Stimulated activated CD4-positive, alpha-beta T cell treated with anti-CD3 and anti-CD28 coated beads, Interleukin-12 subunit alpha, Interleukin-12 subunit beta, amount 100 ng/mL, for 48 hours (primary cell): ENCODE measurements around the gene ITPR2.
"Not testable (repeated sequence)": the region's sequence is repeated elsewhere in the genome, so short reads cannot be mapped to it uniquely, and the experiment has no call there.

Source experiments
- DNase-seq, 3 donors: peaks; one replicate each; pipeline ENCODE4 v3.0.0-alpha.2; 2020; ENCODE audit warnings: low read depth in 2 of 3, low spot score in 1 of 3

The ITPR2 gene

DNA sequence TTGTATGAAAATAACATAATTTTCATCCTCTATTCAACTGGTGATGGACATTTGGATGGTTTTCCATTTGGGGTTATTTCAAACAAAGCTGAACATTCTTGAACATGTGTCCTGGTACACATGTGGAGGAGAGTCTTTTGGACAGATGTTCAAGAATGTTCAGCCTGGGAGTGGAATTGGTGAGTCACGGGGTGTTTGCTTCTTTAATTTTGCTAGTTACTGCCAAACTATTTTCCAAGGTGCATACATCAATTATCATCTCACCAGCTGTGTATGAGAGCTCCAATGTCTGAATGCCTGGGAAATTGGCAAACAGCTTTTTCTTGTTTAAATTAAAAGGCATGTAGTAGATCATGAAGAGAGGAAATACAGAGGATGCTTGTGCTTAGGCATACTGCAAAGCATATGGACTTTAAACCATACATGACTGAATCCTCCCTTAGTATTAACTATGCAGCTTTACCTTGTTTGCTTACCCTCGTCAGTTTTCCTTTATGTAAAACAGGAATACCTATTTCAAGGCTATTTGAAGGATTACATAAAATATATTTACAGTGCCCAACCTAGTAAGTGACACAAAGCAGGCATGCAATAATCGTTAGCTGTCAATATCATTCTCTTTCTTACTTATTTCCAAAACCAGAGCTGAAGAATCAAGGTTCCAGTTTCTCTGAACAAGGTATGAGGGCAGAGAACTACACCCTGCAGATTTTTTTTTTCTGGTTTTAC, 152.1 kb downstream of the ITPR2 start:
- no peak for DNase-seq

DNA sequence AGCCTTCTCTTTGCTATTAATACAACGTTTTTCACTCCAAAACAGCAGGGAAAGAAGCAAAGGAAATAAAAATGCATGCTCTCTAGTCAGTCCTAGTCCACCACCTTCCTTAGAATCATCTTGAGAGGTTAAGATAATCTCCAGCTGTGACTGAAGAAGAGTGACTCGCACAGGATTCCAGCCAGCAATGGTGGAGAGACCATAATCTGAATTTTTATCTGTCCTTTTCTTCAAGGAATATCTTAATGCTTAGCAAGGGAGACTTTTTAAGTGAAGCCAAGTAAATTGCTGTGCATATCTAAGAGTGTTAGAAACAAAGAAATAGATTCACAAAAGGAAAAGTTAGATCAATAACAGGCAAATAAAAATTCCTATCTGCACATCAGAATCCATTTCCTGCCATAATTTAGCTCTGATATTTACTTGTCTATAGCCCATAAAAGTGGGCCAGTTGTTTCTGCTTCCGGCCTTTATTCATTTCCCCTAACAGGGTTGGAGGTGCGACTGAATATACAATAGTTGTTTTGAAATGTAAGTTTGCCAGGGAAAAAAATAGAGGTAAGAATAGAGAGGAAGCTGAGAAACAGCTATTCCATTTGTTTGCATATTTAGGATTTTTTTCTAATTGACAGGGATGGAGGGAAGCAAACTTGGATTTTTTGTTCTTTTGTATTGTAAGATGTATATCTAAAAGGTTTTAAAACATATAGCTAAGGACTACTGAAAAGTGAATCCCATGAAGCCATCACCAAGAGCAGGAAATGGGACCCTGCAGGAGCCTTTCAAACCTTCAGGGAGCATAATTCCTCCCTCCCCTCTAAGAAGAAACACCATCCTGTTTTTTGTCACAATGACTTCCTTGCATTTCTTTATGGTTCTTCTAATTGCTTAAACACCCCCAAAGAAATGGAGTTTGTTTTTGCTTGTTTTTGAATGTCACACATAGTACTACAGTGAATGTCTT, 154.0 kb downstream of the ITPR2 start:
- no peak for DNase-seq

DNA sequence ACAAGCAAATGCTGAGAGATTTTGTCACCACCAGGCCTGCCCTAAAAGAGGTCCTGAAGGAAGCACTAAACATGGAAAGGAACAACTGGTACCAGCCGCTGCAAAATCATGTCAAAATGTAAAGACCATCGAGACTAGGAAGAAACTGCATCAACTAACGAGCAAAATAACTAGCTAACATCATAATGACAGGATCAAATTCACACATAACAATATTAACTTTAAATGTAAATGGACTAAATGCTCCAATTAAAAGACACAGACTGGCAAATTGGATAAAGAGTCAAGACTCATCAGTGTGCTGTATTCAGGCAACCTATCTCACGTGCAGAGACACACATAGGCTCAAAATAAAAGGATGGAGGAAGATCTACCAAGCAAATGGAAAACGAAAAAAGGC, 161.5 kb downstream of the ITPR2 start:
- not testable (repeated sequence) for DNase-seq

DNA sequence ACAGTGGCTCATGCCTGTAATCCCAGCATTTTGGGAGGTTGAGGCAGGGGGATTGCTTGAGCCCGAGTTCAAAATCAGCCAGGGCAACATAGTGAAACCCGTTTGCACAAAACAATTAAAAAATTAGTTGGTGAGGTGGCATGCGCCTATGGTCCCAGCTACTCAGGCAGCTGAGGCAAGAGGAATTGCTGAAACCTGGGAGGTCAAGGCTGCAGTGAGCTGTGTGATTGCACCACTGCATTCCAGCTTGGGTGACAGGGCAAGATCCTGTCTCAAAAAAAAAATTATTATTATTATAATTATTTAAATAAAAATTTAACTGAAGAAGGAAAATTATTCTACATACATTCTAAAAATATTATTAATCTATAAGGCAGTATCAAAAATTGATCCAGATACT, 164.1 kb downstream of the ITPR2 start:
- no peak for DNase-seq

DNA sequence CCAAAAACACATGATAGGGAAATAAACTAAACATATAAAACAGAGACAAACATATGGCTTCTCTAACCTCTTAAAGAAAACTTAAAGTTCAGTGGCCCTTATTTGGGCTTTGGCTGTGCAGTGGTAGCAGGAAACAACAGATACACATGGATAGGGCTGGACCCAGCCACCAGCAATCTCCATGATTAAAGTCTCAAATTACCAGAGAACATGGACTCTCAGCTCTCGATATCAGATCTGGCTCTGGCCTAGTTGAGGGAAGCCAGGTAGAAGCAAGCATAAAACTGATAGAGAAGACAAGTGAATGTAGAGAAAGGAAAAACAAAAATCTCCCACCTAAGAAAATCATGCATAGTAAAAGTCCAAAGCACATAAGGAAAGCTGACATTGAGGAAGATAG, 164.8 kb downstream of the ITPR2 start:
- no peak for DNase-seq

DNA sequence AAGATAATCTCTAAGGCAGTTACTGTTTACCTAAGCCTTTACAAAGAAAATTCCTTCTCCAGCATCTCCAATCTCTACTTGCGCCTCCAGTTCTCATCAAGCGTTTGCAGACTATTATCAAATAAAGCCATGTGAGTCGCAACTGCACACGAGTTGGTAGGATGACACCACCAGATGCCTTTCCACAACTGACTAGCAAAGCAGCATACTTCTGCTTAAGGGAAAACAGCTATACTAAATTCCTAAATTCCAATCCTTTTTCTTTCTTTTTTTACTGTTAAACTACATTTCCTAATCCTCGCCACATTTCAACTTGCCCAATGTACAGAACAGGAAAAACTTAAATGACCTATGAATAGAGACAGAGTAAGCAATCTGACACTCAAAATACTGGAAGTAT, 166.7 kb downstream of the ITPR2 start:
- no peak for DNase-seq

DNA sequence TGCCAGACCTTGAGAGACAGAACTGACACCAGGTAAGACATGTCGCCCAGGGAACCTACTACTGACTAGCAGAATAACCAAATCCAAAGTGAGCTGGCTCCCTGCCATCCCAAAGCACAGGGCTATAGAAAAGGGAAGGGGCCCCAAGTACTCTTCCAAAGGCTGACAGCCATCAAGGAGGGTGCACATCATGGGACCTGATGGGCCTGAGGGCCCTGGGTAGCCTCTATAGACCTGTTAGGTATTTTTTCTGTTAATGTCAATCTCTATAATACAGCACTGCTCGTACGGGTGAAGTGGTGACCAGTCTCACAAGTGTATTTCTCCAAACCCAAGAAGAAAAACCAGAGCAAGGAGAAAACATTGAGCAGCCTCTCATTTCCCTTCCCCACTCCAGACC, 171.6 kb downstream of the ITPR2 start:
- DNase-seq: no peak

DNA sequence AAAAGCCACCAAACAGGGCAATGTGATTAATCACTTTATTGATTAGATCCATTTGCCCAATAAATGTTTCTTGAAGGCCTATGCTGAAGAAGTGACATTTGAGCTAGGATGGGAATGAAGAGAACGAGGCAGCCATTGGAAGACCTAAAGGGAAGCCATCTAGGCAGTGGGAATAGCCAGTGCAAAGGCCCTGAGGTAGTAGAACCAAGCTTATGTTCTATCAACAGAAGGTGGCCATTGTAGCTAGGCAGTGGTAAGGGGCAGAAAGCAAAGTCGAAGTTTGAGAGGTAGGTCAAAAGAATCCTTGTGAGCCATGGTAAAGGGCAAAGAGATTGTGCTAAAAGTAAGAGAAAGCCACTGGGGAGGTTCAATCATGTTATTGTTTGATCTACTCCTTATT, 173.1 kb downstream of the ITPR2 start:
- no peak for DNase-seq

DNA sequence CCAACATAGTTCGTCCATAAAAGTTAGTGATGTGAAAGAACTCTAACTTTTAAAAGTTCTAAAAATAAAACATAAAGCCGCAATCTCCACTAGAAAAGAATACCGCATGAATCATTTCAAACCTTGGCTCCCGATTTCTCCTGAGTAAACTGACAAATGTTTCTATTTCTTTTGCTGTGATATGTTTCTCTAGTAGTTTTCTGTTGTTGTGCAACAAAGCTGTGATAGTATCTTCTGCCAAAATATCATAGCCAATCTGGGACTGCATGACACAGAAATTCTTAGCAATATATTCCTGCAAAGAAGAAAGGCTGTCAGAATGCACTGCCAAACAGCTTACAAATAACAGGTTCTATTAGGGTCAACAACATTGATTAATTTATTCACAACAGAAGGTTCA, 174.0 kb downstream of the ITPR2 start:
- no peak for DNase-seq

DNA sequence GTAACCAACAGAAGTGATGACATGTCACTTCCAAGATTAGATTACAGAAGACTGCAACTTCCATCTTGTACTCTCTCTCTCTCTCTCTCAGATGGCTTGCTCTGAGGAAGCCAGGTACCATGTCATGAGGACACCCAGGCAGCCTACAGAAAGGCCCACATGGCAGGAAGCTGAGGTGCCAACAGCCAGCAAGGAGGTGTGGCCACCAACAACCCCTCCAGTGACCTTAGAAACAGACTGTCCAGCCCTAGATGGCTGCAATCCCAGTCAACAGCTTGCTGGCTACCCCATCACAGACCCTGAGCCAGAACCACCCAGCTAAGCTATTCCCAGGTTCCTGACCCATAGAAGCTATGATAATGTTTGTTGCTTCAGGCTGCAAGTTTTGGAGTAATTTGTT, 178.4 kb downstream of the ITPR2 start:
- DNase-seq: no peak

DNA sequence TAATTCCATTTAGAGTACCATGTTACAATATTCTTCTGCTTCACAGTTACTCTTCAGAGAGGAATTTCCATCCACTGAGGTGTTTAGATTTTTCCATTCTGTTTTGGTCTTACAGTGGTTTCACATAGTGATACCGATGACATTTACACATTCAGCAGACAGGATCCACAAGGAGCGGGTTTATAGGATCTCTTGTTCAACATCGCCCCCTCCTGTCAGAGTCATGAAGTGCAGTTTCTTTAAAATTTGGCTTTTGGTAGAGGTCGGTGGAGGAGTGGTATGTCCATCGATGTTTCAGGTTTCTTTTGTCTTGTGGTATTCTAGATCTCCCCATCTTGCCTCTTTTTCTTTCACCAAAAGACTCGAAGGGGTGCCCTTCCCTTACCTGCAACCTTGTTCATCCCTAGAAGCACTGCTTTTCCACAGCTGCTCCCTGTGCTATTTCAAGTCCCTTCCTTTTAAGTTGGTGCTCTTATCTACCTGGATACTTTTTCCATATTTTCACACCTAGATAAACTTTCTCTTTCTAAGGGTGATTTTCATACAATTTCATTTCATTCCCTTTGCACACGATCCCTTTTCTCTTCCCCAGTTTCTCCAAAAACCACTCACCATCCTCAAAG, 181.3 kb downstream of the ITPR2 start:
- DNase-seq: peak; percentile 12 to 67 (median 20)

DNA sequence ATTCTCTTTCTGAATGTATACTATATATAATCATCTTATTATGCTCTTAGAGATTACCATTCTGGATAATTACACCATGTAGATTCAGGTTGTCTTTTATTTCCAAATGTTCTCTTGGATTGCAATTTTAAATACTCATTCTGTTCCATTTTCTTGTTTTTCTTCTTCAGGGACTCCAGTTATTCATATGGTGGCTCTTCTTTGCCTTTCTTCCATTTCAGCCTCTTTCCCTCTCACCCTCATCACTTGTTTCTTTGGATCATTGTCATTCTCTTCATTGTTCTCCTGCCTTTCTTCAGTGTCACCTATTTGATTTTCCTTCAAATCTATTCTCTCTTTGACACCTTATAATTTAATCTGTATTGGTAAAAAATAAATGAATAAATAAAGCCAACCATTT, 182.0 kb downstream of the ITPR2 start:
- DNase-seq: no peak

DNA sequence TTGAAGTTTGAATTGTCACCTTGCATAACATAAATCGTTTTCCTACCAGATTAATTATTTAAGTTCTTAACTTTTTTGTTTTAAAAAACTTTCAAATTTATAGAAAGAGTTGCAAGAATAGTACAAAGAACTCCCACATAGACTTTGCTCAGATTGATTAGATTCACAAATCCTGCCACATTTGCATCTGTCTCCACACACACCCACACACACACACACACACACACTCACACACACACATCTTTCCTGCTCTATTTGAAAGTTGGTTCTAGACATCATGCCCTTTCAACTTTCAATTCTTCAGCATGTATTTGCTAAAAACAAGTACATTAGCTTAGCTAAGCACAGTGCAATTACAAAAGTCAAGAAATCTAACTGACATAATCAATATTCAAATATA, 184.0 kb downstream of the ITPR2 start:
- no peak for DNase-seq

DNA sequence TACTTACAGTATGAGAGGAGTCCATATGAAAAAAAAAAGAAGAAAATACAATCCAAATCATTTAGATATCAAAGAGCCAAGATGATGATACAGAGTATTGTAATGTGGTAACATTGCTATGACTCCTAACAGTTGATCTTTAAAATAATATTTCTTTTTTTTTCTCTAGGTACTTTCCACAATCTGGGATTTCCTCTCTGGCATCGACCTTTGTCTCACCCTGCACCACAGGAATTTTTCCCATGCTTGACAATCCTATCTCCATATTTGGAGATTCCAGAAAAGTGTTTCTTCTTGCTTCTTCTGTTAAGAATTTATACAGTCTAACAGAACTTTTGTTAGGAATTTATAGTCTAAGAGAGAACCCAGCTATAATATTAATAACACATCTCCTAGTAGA, 184.4 kb downstream of the ITPR2 start:
- DNase-seq: no peak

DNA sequence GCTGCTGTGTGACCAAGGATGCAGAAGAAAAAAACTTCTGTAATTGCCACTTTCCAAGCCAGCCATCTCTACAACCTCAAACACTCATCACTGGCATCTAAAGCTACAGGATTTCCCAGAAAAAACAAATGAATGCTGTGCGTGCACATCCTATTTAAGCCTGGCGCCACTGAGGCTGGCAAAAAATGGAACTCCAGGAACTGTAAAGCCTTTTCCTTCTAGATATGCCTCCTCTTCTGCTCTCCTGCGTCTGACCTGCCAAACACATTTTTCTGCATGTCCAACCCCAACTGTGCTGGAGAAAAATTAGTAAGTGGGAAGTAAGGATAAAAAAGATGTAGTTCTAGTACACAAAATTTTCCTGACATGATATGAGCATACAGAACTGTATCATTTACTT, 184.9 kb downstream of the ITPR2 start:
- no peak for DNase-seq

DNA sequence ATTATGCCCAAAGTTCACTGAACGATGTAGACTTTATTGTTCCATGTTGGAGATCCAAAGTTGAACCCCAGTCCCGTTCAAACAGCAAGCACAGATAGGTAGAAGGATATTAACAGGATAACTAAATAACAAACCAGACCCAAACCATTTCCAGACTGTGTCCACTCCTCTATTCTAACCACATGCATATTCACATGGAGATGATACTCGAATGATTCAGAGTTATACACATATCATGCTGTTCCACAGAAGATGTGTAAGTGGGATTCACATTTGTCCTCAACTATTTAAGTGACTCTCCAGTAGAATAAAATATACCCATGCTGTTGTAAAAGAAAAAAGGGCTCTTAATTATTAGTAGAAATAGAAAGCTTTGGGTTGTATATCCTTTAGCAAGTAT, 185.9 kb downstream of the ITPR2 start:
- DNase-seq: no peak

DNA sequence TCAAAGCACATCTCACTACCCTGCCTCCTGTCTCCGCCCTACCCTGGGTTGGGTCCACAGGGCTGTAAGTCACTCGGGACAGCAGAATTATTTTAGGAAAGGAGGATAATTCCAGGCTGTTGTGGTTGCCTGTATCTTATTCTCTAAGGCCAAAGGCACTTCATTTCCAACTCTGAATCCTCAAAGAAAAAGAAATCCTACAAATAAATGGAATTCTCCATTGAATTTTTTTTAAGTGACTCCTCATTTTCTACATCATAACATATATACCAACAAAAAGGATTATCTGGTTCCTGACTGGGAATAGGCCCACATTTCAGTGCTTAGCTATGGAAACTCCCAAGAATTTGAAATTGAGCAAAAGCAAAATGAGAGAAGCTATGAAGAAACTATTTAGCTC, 186.4 kb downstream of the ITPR2 start:
- no peak for DNase-seq

DNA sequence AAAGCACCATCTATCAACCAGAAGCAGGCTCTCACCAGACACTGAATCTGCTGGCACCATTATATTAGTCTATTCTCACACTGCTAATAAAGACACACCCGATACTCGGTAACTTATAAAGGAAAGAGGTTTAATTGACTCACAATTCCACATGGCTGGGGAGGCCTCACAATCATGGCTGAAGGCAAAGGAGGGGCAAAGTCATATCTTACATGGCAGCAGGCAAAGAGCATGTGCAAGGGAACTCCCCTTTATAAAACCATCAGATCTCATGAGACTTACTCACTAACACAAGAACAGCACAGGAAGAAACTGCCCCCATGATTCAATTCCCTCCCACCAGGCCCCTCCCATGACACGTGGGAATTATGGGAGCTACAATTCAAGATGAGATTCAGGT, 188.6 kb downstream of the ITPR2 start:
- DNase-seq: not testable (repeated sequence)

DNA sequence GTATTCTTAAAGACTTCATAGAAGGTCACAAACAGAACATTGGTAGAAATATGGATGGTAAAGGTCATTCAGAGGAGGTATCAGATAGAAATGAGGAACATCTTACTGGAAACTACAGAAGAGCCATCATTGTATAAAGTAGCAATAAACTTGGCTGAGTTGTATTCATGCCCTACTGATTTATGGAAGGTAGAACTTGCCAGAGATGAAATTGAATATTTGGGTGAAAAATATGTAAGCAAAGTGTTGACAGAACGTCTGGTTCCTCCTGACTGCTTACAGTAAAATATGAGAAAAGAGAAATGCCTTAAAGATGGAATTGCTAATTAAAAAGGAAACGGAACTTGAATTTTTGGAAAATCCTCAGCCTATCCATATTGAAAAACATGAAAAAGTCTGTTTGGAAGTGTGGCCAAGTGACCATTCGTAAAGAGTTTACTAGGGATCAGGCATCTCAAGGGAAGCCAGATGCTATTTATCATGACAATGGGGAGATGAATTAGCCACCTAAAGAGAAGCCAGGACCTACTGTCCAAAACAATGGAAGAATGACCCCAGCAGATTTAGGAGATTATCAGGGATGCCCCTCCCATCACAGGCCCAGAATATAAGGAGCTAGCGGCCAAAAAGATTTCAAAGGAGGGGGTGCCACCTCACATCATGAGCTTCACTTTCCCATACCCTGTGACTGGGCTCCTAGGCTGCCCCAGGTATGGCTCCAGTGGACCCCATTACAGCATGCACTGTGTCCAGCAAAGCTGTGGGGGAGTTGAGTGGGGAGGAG, 189.3 kb downstream of the ITPR2 start:
- no peak for DNase-seq

DNA sequence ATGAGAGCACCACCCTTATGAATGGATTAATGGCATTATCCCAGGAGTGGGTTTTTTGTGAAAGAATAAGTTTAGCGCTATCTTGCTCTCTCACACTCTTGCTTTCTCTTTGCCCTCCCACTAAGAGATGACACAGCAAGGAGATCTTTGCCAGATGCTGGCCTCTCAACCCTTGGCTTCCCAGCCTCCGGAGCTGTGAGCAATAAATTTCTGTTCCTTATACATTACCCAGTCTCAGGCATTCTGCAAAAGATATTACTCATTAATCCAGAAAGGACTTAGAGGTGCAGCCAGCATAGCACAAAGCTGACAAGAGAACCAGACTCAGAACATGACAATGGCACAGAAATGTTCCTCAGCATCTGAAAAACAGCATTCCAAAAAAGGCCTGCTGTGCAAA, 190.6 kb downstream of the ITPR2 start:
- DNase-seq: no peak

DNA sequence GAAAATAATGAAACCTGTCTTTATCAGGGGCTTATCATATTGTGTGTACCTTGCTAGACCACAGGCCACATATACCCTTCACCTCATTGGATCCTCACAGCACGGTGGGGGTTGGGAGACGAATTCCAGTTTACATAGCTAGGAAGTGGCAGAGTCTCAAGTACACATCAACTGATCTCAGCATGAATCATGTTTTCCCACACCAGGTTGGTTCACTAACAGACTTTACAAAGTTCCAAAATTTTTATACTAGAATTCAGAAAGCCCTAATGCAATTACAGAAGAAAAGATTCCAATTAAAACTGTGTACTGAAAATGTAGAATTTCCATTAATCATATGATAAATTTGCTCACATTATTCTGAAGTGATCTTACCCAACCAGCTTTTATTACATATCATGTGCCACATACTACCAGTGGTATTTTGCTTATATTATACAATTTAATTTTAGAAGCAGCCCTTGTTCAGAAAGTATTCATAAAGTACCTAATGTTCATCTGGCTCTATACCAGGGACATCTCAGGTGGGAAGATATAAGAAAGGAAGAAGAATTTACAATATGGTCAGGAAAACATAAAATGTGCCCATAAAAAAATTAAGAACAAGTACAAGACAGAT, 196.2 kb downstream of the ITPR2 start:
- DNase-seq: no peak
